Stimulated activated CD8-positive, alpha-beta memory T cell treated with anti-CD3 and anti-CD28 coated beads, Interleukin-4, amount 100 ng/mL, for 48 hours (primary cell): ENCODE results near the gene TOGARAM1.
A peak's percentile ranks its signal among the peaks of the same experiment; 100 is the strongest.
"Not testable (repeated sequence)": the region's sequence is repeated elsewhere in the genome, so short reads cannot be mapped to it uniquely, and the experiment has no call there.

ENCODE experiments used
- DNase-seq: peaks from one replicate; pipeline ENCODE4 v3.0.0-alpha.2; 2020

Gene TOGARAM1

DNA sequence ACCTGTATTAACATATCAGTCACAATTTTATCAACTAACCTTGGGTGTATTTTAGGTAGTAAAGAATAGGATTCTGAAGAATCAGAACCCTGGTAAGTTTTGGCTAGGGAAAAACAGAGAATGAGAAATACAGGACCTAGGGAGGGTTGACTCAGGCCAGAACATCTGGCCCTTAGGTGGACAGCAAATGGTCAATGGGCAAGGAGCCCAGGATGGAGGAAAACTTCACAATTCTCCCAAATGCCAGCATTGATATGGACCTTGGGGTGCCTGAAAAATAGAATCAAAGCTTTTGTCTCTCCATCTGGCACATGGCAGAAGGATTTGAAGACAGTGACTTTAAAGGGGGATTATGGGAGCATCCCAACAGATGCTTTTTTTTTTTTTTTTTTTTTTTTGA is 89.2 kb downstream of the TOGARAM1 start:
- no peak for DNase-seq

- no peak for DNase-seq
Observed at GRCh38 chr14:45051896-45052295, 89.9 kb downstream of the TOGARAM1 start.

DNA sequence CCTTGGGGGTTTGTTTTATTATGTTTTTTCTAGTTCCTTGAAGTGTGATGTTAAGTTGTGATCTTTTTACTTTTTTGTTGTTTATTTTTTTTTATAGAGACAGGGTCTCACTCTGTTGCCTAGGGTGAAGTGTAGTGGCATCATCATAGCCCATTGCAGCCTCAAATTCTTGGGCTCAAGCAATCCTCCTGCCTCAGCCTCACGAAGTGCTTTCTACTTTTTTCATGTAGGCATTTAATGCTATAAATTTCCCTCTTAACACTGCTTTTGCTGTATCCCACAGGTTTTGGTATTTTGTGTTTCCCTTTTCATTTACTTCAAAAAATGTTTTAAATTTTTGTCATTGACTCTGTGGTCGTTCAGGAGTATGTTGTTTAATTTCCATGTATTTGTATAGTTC is 95.4 kb downstream of the TOGARAM1 start:
- DNase-seq, result no peak

DNA sequence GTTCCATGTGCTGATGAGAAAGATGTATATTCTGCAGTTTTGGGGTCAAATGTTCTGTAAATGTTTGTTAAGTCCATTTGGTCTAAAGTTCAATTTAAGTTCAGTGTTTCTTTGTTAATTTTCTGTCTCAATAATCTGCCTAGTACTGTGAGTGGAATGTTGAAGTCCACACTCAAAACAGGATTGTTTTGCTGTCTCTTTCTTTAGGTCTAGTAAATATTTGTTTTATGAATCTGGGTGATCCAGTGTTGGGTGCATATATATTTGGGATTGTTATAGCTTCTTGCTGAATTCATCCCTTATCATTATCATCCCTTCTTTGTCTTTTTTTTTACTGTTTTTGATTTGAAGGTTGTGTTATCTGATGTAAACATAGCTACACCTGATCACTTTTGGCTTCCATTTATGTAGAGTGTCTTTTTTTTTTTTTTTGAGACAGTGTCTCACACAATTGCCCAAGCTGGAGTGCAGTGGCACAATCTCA is 95.9 kb downstream of the TOGARAM1 start:
- DNase-seq, result no peak

DNA sequence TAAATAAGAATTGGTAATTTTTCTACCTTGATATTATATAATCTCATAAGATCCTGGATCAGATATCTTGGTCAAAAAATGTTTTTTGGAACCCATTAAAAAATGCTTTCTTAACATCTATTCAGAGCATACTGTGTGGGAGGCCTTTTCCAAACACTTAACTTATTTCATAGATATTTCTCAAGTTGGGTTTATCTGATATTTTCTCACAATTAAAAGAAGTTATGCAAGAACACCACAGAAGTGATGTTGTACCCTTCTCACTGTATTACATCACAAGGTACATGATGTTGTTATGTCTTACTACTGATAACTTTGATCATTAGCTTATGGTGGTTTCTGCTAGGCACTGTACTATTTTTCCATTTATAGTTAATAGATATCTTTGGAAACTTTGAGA is 98.6 kb downstream of the TOGARAM1 start:
- no peak for DNase-seq

DNA sequence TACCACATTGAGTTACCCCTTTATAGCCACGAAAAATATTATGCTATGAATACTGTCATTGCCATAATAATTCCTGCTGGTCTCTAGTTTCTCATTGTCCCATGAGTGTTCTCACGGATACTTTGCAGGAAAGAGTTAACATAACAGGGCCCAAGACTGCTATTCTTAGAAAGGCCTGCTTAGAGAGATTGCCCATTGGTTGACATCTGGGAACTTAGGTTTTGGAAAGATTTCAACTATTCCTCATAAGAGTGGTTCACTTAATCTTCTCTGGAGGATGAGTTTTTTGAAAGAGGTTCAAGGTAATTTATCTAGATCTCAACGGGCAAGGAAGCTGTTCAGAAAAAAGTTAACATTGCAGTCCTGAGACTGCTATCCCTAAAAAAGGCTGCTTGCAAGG is 103.5 kb downstream of the TOGARAM1 start:
- DNase-seq, result no peak

DNA sequence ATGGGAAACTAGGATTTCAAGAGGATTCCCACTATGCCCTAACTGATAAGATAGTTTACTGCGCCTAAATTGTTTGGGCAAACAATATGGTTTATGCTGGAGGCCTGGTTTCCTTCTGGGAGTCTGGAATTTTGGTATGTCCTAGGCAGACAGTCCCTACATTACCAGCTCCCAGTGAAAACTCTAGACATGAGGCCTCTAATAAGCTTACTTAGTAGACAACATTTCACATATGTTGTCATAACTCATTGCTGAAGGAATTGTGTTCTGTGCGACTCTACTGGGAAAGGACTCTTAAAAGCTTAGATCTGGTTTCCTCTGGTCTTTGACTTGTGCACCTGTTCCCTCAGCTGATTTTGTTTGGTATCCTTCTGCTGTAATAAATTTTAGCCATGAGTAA is 104.0 kb downstream of the TOGARAM1 start:
- DNase-seq, result no peak

DNA sequence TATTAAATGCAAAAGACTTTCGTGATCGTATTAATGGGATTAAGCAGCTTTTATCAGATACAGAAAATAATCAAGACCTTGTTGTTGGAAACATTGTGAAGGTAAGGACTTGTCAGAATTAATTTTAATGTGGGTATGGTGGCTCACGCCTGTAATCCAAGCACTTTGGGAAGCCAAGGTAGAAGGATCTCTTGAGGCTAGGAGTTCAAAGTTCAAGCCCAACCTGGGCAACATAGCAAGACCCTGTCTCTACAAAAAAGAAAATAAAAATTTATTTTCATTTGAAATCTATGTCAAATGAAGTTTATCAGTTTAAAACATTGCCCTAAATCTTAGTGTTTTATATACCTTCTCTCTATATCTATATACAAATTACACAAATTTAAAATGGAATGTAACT is 104.7 kb downstream of the TOGARAM1 start:
- no peak for DNase-seq

DNA sequence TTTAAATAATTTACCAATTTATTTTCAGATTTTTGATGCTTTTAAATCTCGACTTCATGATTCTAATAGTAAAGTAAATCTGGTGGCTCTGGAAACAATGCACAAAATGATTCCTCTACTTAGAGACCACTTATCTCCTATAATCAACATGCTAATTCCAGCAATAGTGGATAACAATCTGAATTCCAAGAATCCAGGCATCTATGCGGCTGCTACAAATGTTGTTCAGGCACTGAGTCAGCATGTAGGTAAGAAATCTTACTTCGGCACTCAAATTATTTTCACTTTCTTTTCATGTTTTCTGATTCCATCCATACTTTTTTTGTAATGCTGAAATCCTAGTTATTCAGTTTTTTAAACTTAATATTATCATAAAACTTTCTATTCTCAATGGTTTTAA is 106.4 kb downstream of the TOGARAM1 start:
- no peak for DNase-seq

DNA sequence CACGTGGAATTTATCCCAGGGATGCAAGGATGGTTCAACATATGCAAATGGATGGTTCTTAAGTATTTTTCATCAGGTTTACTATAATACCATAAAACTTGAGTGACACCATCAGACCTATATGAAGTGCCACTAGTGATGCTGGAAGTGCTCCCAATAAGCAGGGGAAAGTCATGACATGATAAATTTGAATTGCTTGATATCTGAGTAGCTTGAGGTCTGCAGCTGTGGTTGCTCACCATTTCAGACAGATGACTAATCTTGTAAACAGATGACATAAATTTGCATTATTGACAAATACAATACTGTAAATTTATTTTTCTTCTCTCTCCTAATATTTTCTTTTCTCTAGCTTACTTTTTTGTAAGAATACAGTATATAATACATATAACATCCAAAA is 108.2 kb downstream of the TOGARAM1 start:
- no peak for DNase-seq

DNA sequence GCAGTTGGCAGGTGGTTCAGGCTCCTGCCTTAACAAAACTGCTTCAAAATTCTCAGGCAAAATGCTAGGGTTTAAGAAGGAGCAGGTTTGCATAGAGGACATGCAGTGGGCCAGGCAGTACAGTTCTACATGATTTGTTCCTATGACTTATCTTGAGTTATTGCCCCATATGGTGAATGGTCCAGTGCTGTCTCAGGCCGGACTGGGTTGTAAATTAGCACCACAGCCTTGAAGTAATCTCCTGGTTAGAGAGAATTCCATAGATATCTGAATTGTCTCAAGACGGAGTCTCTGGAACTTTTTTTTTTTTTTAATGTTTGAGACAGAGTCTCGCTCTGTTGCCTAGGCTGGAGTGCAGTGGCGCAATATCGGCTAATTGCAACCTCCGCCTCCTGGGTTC is 110.1 kb downstream of the TOGARAM1 start:
- DNase-seq, result no peak

DNA sequence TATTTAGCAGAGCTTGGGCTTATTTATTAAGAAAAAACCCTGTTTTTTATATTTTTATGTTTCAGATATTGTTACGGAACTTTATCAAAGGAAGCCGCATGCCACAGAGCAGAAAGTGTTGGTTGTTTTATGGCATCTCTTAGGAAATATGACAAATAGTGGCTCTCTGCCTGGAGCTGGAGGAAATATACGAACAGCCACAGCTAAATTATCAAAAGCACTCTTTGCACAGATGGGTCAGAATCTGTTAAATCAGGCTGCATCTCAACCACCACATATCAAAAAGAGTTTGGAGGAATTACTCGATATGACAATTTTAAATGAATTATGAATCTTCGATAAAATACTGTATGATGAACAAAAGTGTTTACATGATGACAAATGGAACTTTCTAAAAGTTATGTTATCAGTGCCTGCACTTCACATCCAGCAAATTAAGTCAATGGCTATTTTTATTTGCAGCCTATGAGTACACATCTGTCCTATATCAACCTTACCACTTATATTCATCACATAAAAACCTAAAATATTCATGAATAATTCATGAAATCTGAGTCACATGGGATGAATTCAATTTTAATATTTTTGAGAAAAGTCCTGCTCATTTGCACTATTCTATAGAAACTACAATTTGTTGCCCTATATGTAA is 111.4 kb downstream of the TOGARAM1 start:
- no peak for DNase-seq

DNA sequence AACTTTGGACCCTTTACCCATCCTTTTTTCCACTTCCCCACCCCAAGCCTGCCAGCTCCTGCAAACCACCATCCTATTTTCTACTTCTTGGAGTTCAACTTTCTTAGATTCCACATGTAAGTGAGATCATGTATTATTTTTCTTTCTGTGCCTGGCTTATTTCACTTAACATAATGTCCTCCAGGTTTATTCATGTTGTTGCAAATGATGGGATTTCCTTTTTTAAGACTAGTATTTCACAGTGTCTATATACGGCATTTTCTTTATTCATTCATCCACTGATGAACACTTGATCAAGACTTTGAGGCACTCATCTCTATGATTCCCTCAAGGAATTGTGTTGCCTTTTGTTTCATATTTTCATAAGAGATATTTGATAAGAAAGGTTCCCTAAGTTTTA is 116.3 kb downstream of the TOGARAM1 start:
- DNase-seq, result no peak

DNA sequence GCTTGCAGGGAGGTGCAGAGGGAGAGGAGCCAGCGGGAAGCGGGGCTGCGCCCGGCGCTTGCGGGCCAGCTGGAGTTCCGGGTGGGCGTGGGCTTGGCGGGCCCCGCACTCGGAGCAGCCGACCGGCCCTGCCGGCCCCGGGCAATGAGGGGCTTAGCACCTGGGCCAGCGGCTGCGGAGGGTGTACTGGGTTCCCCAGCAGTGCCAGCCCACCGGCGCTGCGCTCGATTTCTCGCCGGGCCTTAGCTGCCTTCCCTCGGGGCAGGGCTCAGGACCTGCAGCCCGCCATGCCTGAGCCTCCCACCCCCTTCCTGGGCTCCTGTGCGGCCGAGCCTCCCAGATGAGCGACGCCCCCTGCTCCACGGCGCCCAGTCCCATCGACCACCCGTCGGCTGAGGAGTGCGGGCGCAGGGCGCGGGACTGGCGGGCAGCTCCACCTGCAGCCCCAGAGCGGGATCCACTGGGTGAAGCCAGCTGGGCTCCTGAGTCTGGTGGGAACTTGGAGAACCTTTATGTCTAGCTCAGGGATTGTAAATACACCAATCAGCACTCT is 118.5 kb downstream of the TOGARAM1 start:
- not testable (repeated sequence) for DNase-seq

- not testable (repeated sequence) for DNase-seq
Observed at GRCh38 chr14:45081096-45081495, 119.1 kb downstream of the TOGARAM1 start.

GRCh38 chr14:45082420-45082819 is 120.4 kb downstream of the TOGARAM1 start:
- DNase-seq, result no peak

DNA sequence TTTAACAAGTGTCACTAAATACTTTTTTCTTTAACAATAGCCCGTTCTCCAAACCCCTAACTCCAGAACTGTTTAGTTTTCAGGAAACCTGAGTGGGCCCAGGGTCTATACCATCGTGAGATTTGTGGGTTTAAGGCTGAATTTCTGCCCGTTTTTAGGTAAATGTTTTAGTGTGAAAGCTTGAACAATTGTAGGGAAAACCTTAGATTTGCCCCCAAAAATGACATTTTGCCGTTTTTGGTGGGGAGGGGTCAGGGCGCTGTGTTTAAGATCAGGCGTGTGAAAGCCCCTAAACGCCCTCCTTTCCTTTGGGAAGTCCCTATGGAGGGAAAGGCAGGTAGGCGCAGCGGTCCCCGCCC is 121.6 kb downstream of the TOGARAM1 start:
- no peak for DNase-seq

GRCh38 chr14:45083976-45084722 is 122.2 kb downstream of the TOGARAM1 start, which contains the start of gene PRPF39:
Gene PRPF39 (plus strand): TSS chr14:45084116. CDS start chr14:45095240, 11,124 bp downstream.
- peak; percentile 96 for DNase-seq

- DNase-seq, result no peak
Observed at GRCh38 chr14:45084946-45085346, 123.0 kb downstream of the TOGARAM1 start.

DNA sequence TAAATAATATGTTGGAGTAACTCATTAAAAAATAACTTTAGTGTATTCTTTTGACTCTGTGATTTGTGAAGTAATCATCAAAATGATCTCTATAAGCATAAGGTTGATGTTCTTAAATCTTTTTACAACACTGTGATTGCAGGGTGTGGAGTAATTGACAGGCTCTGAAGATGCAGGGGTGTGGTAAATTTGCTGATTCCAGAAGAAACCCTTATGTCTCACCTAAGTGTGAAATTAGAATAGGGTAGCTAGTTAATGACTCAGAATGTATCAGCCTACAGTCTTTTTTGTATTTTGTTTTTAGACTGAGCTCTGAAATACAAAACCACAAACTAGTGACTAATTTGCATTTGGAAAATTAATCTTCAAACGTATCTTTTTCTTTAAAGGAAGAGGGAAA is 127.8 kb downstream of the TOGARAM1 start:
- no peak for DNase-seq

DNA sequence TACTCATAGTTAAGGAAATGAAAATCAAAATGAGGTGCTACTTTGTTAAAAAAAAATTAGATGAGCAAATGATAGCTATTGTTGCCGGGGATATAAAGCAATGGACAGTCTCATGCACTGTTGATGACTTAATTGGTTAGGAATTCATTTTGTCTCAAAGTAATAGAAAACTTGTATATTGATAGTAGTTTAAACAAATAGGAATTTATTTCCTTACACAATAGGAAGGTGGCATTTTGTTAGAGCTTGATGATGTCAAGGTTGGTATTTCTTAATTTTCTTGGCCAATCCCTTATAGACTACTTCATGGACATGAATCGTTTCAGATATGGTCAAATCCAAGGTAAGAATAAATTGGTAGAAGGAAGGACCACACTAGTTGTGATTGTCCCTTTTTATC is 129.7 kb downstream of the TOGARAM1 start:
- no peak for DNase-seq

- no peak for DNase-seq
Observed at GRCh38 chr14:45094275-45094674, 132.3 kb downstream of the TOGARAM1 start.

DNA sequence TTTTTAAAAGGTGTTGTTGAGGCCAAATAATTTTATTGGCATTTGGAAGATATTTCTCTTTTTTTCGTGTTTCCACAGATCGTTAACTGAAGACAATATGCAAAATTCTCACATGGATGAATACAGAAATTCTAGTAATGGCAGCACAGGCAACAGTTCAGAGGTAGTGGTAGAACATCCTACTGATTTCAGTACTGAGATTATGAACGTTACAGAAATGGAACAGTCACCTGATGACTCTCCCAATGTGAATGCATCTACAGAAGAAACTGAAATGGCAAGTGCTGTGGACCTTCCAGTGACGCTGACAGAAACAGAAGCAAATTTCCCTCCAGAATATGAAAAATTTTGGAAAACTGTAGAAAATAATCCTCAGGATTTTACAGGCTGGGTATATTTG is 133.2 kb downstream of the TOGARAM1 start:
- DNase-seq, result no peak

GRCh38 chr14:45096218-45096617 is 134.2 kb downstream of the TOGARAM1 start:
- no peak for DNase-seq
